K562 (cell line): ENCODE results near the gene DNAJC17. TPM values are rescaled to one million over a fixed set of nuclear protein-coding genes. Genes with fewer than 3 reads are reported as not detected.

Experiments
- ATF7 ChIP-seq: fragments of 450-650 bp; IDR thresholded peaks from 2 replicates; pipeline ENCODE4 v1.7.1; 2014; ENCODE audit warnings: mild to moderate bottlenecking, moderate library complexity
- CXXC5 ChIP-seq: fragments of 250-450 bp; sonication (Bioruptor Pico); IDR thresholded peaks from 2 replicates; pipeline ENCODE4 v1.8.0; 2022; ENCODE audit warnings: inconsistent platforms, mild to moderate bottlenecking, moderate library complexity
- DIDO1 ChIP-seq: fragments of 450-650 bp; IDR thresholded peaks from 2 replicates; pipeline ENCODE4 v1.6.1; 2016; ENCODE audit warnings: low read depth, missing biosample characterization, missing genetic modification characterization
- GMEB1 ChIP-seq: fragments of 250-450 bp; sonication (Bioruptor Pico); IDR thresholded peaks from 2 replicates; pipeline ENCODE4 v1.4.0; 2020; ENCODE audit warnings: mild to moderate bottlenecking
- HDAC2 ChIP-seq: fragments of 450-650 bp; IDR thresholded peaks from 2 replicates; pipeline ENCODE4 v1.6.1; 2016; ENCODE audit warnings: mild to moderate bottlenecking
- KDM2B ChIP-seq: fragments of 250-450 bp; sonication (Bioruptor Pico); IDR thresholded peaks from 2 replicates; pipeline ENCODE4 v1.8.0; 2021; ENCODE audit warnings: mild to moderate bottlenecking, moderate library complexity
- SIN3A ChIP-seq, 2 experiments: fragments of 150-350 bp in 1 of 2; IDR thresholded peaks; 2 replicates each; pipeline ENCODE4 v1.6.1; 2011 to 2016; ENCODE audit warnings: borderline replicate concordance in 2 of 2, low read depth in 2 of 2, low read length in 2 of 2, mild to moderate bottlenecking in 2 of 2, moderate library complexity in 2 of 2; ENCODE audit not compliant: control insufficient read depth in 1 of 2
- TAF9B ChIP-seq: fragments of 450-650 bp; IDR thresholded peaks from 2 replicates; pipeline ENCODE4 v1.6.1; 2018; ENCODE audit warnings: mild to moderate bottlenecking; ENCODE audit not compliant: partially characterized antibody
- THAP7 ChIP-seq: fragments of 250-450 bp; sonication (Bioruptor Pico); IDR thresholded peaks from 2 replicates; pipeline ENCODE4 v1.5.0; 2021
- USF1 ChIP-seq: sonication (generic); formaldehyde crosslinking; IDR thresholded peaks from 2 replicates; pipeline ENCODE4 v1.9.0; 2022; ENCODE audit warnings: mild to moderate bottlenecking, missing genetic modification reagents
- ZBTB40 ChIP-seq, 2 experiments: fragments of 450-650 bp in 1 of 2; sonication (generic) in 1 of 2; formaldehyde crosslinking in 1 of 2; IDR thresholded peaks; 2 replicates each; pipeline versions ENCODE4 v1.7.1 to v1.9.0; 2016 to 2022; ENCODE audit warnings: inconsistent platforms in 1 of 2, mild to moderate bottlenecking in 1 of 2, missing genetic modification reagents in 1 of 2
- ZNF121 ChIP-seq: sonication (generic); formaldehyde crosslinking; conservative IDR thresholded peaks from 2 replicates; pipeline ENCODE4 v1.8.0; 2022; ENCODE audit warnings: missing genetic modification reagents
- ZNF77 ChIP-seq: fragments of 250-450 bp; sonication (Bioruptor Pico); IDR thresholded peaks from 2 replicates; pipeline ENCODE4 v1.5.0; 2020
- polyA plus RNA-seq, 8 experiments: library from polyadenylated mRNA; depleted of rRNA in 4 of 8; stranded (reverse) in 5 of 8; unstranded in 3 of 8; fragments of >200 nt; fragmentation: Nextera tagmentation in 2 of 8; fragmentation: Illumina TruSeq in 1 of 8; extraction: Ambion mirVana in 2 of 8; extraction: Trizol in 1 of 8; gene quantifications; 2 replicates each; pipeline versions ENCODE4 v1.2.1 to v1.2.3, GENCODE V29; 2011 to 2014; ENCODE audit warnings: inconsistent platforms in 1 of 8, missing spikeins in 1 of 8
- total RNA-seq, 7 experiments: library from RNA; depleted of rRNA in 6 of 7; stranded (reverse); fragments of >200 nt in 6 of 7; fragmentation: Illumina TruSeq in 2 of 7; extraction: Trizol in 2 of 7; gene quantifications; 2 replicates each; pipeline versions ENCODE4 v1.2.1 to v1.2.3, GENCODE V29; 2011 to 2021; ENCODE audit warnings: low replicate concordance in 1 of 7

DNAJC17 gene
- total and polyA plus RNA-seq, 9 of the 15 experiments (the other 6 are each of a cell fraction or from before 2014, with no cell fraction given): 2.4 to 79.4 (median 44.2) TPM

GRCh38 chr15:40763801-40764628, 43.3 kb downstream of the DNAJC17 start, which contains the start of gene GCHFR (continued):
- TF ChIP-seq THAP7 (peak; percentile 86; the same call in 1 of the 2 replicates), SIN3A (IDR thresholded peaks at IDR 0.05; ENCODE audit: borderline replicate concordance in 2 of 2, control insufficient read depth in 1 of 2, low read depth in 2 of 2, low read length in 2 of 2) (peak; percentile 56 to 80; a peak in 1 of 4 replicates), ATF7 (peak; percentile 74), DIDO1 (tag) (no peak), TAF9B (no peak), ZBTB40 (IDR thresholded peaks at IDR 0.05) (no peak), ZBTB40 (CRISPR knock-in tag; IDR thresholded peaks at IDR 0.05) (0 out of 2 replicates have a peak, but pooled peaks have one; percentile 23), ZNF121 (CRISPR knock-in tag) (no peak), CXXC5 (CRISPR knock-in tag) (peak; percentile 67), USF1 (CRISPR knock-in tag) (peak; percentile 73), KDM2B (CRISPR knock-in tag) (no peak), ZNF77 (no peak), HDAC2 (peak; percentile 30; the same call in 1 of the 2 replicates), GMEB1 (0 out of 2 replicates have a peak, but pooled peaks have one; percentile 20)
